ENCODE data around the gene PALLD.

PALLD gene

GRCh38 chr4:168535689-168536088 lies 38.8 kb downstream of the PALLD start:
- Histone ChIP-seq H3K14ac (ENCODE audit: low read length) (no peak overlapping the region), H2AFZ (ENCODE audit: low read length) (peak overlapping the region; percentile 45), H3K9ac (ENCODE audit: low read depth, low read length, poor library complexity) (no peak overlapping the region), H3K18ac (ENCODE audit: low read length) (no peak overlapping the region), H2BK15ac (ENCODE audit: low read length) (no peak overlapping the region), H2BK12ac (ENCODE audit: low read length) (no peak overlapping the region), H4K8ac (ENCODE audit: low read depth, low read length) (no peak overlapping the region), H3K23ac (ENCODE audit: low read depth, low read length, poor library complexity) (no peak overlapping the region), H3K9me3 (replicated peaks in 1 of 2; ENCODE audit: control insufficient read depth in 2 of 2, insufficient read depth in 1 of 2, low read depth in 1 of 2, low read length in 2 of 2) (no peaks in the 10 kb centered on the region), H4K91ac (ENCODE audit: low read depth, low read length, poor library complexity) (no peak overlapping the region), H3K4ac (ENCODE audit: low read length) (no peak overlapping the region), H3K27ac (replicated peaks; ENCODE audit: low read length) (no peak overlapping the region), H2BK5ac (ENCODE audit: low read length) (no peak overlapping the region), H3K4me1 (ENCODE audit: control insufficient read depth in 2 of 2, insufficient read depth in 1 of 2, low read depth in 1 of 2, low read length in 2 of 2) (peaks cover 2 to 5% of the 10 kb centered on the region in 2 donors), H3K79me1 (ENCODE audit: low read depth, low read length) (no peaks in the 10 kb centered on the region), H2BK120ac (ENCODE audit: low read depth, low read length) (no peak overlapping the region), H3K4me3 (ENCODE audit: low read length in 2 of 2) (no peak overlapping the region), H3K27me3 (ENCODE audit: control insufficient read depth in 3 of 3, insufficient read depth in 3 of 3, low read depth in 1 of 3, low read length in 3 of 3) (peaks cover 0 to 2% (median 0%) of the 10 kb centered on the region in 3 experiments), H3K4me2 (ENCODE audit: insufficient read depth, low read length, poor library complexity, severe bottlenecking) (no peak overlapping the region), H3K36me3 (replicated peaks in 1 of 2; ENCODE audit: control insufficient read depth in 2 of 2, insufficient read depth in 2 of 2, low read length in 2 of 2) (no peaks in the 10 kb centered on the region), H2AK5ac (ENCODE audit: low read depth, low read length) (no peak overlapping the region)
- no peak for DNase-seq (ENCODE audit: low spot score)
- no CpG with 5 or more reads among the region's 5 CpGs for WGBS, 2 donors (ENCODE audit: extremely low coverage in 2 of 2, insufficient read length in 2 of 2, insufficient replicate concordance in 1 of 2)

GRCh38 chr4:168536448-168536847 lies 39.6 kb downstream of the PALLD start:
- Histone ChIP-seq H2BK5ac (ENCODE audit: low read length) (no peak overlapping the region), H3K23ac (ENCODE audit: low read depth, low read length, poor library complexity) (no peak overlapping the region), H3K36me3 (replicated peaks in 1 of 2; ENCODE audit: control insufficient read depth in 2 of 2, insufficient read depth in 2 of 2, low read length in 2 of 2) (no peaks in the 10 kb centered on the region), H3K4me3 (ENCODE audit: low read length in 2 of 2) (no peak overlapping the region), H3K27me3 (ENCODE audit: control insufficient read depth in 3 of 3, insufficient read depth in 3 of 3, low read depth in 1 of 3, low read length in 3 of 3) (no peaks in the 10 kb centered on the region), H3K9ac (ENCODE audit: low read depth, low read length, poor library complexity) (no peak overlapping the region), H3K14ac (ENCODE audit: low read length) (no peak overlapping the region), H3K9me3 (replicated peaks in 1 of 2; ENCODE audit: control insufficient read depth in 2 of 2, insufficient read depth in 1 of 2, low read depth in 1 of 2, low read length in 2 of 2) (no peaks in the 10 kb centered on the region), H2BK120ac (ENCODE audit: low read depth, low read length) (no peak overlapping the region), H2AK5ac (ENCODE audit: low read depth, low read length) (no peak overlapping the region), H2BK12ac (ENCODE audit: low read length) (no peak overlapping the region), H3K27ac (replicated peaks; ENCODE audit: low read length) (no peak overlapping the region), H3K18ac (ENCODE audit: low read length) (no peak overlapping the region), H3K4me2 (ENCODE audit: insufficient read depth, low read length, poor library complexity, severe bottlenecking) (no peak overlapping the region), H3K79me1 (ENCODE audit: low read depth, low read length) (no peaks in the 10 kb centered on the region), H4K91ac (ENCODE audit: low read depth, low read length, poor library complexity) (no peak overlapping the region), H2AFZ (ENCODE audit: low read length) (peak overlapping the region; percentile 45), H3K4me1 (ENCODE audit: control insufficient read depth in 2 of 2, insufficient read depth in 1 of 2, low read depth in 1 of 2, low read length in 2 of 2) (peaks cover 2 to 5% of the 10 kb centered on the region in 2 donors), H3K4ac (ENCODE audit: low read length) (no peak overlapping the region), H4K8ac (ENCODE audit: low read depth, low read length) (no peak overlapping the region), H2BK15ac (ENCODE audit: low read length) (no peak overlapping the region)
- no peak for DNase-seq (ENCODE audit: low spot score)
- no CpG with 5 or more reads among the region's 7 CpGs for WGBS, 2 donors (ENCODE audit: extremely low coverage in 2 of 2, insufficient read length in 2 of 2, insufficient replicate concordance in 1 of 2)

- Histone ChIP-seq H3K79me1 (ENCODE audit: low read depth, low read length) (no peaks in the 10 kb centered on the region), H3K14ac (ENCODE audit: low read length) (no peak overlapping the region), H3K4me1 (ENCODE audit: control insufficient read depth in 2 of 2, insufficient read depth in 1 of 2, low read depth in 1 of 2, low read length in 2 of 2) (peaks cover 2 to 5% of the 10 kb centered on the region in 2 donors), H3K4me2 (ENCODE audit: insufficient read depth, low read length, poor library complexity, severe bottlenecking) (no peak overlapping the region), H3K27ac (replicated peaks; ENCODE audit: low read length) (no peak overlapping the region), H3K9me3 (replicated peaks in 1 of 2; ENCODE audit: control insufficient read depth in 2 of 2, insufficient read depth in 1 of 2, low read depth in 1 of 2, low read length in 2 of 2) (no peaks in the 10 kb centered on the region), H2BK12ac (ENCODE audit: low read length) (no peak overlapping the region), H3K4ac (ENCODE audit: low read length) (no peak overlapping the region), H3K23ac (ENCODE audit: low read depth, low read length, poor library complexity) (no peak overlapping the region), H3K18ac (ENCODE audit: low read length) (no peak overlapping the region), H2BK5ac (ENCODE audit: low read length) (no peak overlapping the region), H3K36me3 (replicated peaks in 1 of 2; ENCODE audit: control insufficient read depth in 2 of 2, insufficient read depth in 2 of 2, low read length in 2 of 2) (no peaks in the 10 kb centered on the region), H4K8ac (ENCODE audit: low read depth, low read length) (no peak overlapping the region), H2AK5ac (ENCODE audit: low read depth, low read length) (no peak overlapping the region), H4K91ac (ENCODE audit: low read depth, low read length, poor library complexity) (no peak overlapping the region), H2AFZ (ENCODE audit: low read length) (no peak overlapping the region), H2BK15ac (ENCODE audit: low read length) (no peak overlapping the region), H3K27me3 (ENCODE audit: control insufficient read depth in 3 of 3, insufficient read depth in 3 of 3, low read depth in 1 of 3, low read length in 3 of 3) (no peaks in the 10 kb centered on the region), H3K9ac (ENCODE audit: low read depth, low read length, poor library complexity) (no peak overlapping the region), H3K4me3 (ENCODE audit: low read length in 2 of 2) (no peak overlapping the region), H2BK120ac (ENCODE audit: low read depth, low read length) (no peak overlapping the region)
- WGBS, 2 donors (ENCODE audit: extremely low coverage in 2 of 2, insufficient read length in 2 of 2, insufficient replicate concordance in 1 of 2), result no CpG with 5 or more reads among the region's 4 CpGs
- DNase-seq (ENCODE audit: low spot score), result no peak
These were observed 40.2 kb downstream of the PALLD start for GRCh38 chr4:168537086-168537485.

- no peak overlapping the region for H3K9ac ChIP-seq (ENCODE audit: low read depth, low read length, poor library complexity)
- no peak for DNase-seq (ENCODE audit: low spot score)
- H2AFZ ChIP-seq (ENCODE audit: low read length), result no peak overlapping the region
- WGBS, 2 donors (ENCODE audit: extremely low coverage in 2 of 2, insufficient read length in 2 of 2, insufficient replicate concordance in 1 of 2), result no CpG with 5 or more reads among the region's 3 CpGs
- H3K9me3 ChIP-seq (replicated peaks in 1 of 2; ENCODE audit: control insufficient read depth in 2 of 2, insufficient read depth in 1 of 2, low read depth in 1 of 2, low read length in 2 of 2), result no peaks in the 10 kb centered on the region
- no peaks in the 10 kb centered on the region for H3K79me1 ChIP-seq (ENCODE audit: low read depth, low read length)
- no peak overlapping the region for H4K8ac ChIP-seq (ENCODE audit: low read depth, low read length)
- no peaks in the 10 kb centered on the region for H3K27me3 ChIP-seq (ENCODE audit: control insufficient read depth in 3 of 3, insufficient read depth in 3 of 3, low read depth in 1 of 3, low read length in 3 of 3)
- H3K36me3 ChIP-seq (replicated peaks in 1 of 2; ENCODE audit: control insufficient read depth in 2 of 2, insufficient read depth in 2 of 2, low read length in 2 of 2), result no peaks in the 10 kb centered on the region
- H3K4me2 ChIP-seq (ENCODE audit: insufficient read depth, low read length, poor library complexity, severe bottlenecking), result no peak overlapping the region
- H2BK5ac ChIP-seq (ENCODE audit: low read length), result no peak overlapping the region
- no peak overlapping the region for H3K4ac ChIP-seq (ENCODE audit: low read length)
- H3K4me1 ChIP-seq (ENCODE audit: control insufficient read depth in 2 of 2, insufficient read depth in 1 of 2, low read depth in 1 of 2, low read length in 2 of 2), result peaks cover 2 to 5% of the 10 kb centered on the region in 2 donors
- no peak overlapping the region for H3K27ac ChIP-seq (replicated peaks; ENCODE audit: low read length)
- no peak overlapping the region for H2BK15ac ChIP-seq (ENCODE audit: low read length)
- no peak overlapping the region for H2AK5ac ChIP-seq (ENCODE audit: low read depth, low read length)
- H4K91ac ChIP-seq (ENCODE audit: low read depth, low read length, poor library complexity), result no peak overlapping the region
- no peak overlapping the region for H3K14ac ChIP-seq (ENCODE audit: low read length)
- no peak overlapping the region for H3K4me3 ChIP-seq (ENCODE audit: low read length in 2 of 2)
- no peak overlapping the region for H3K18ac ChIP-seq (ENCODE audit: low read length)
- no peak overlapping the region for H2BK120ac ChIP-seq (ENCODE audit: low read depth, low read length)
- H2BK12ac ChIP-seq (ENCODE audit: low read length), result no peak overlapping the region
- no peak overlapping the region for H3K23ac ChIP-seq (ENCODE audit: low read depth, low read length, poor library complexity)
These were observed 40.7 kb downstream of the PALLD start for GRCh38 chr4:168537571-168537970.

All from neuronal stem cell (in vitro differentiated cells).